Smooth muscle cell (in vitro differentiated cells): ENCODE measurements around the gene ALDH3B2. TPM values are rescaled to one million over a fixed set of nuclear protein-coding genes. Genes with fewer than 3 reads are reported as not detected.

ENCODE experiments used
- DNase-seq: peaks from one replicate; lab custom pipeline; 2025; ENCODE audit not compliant: unreplicated experiment; lab: John Stamatoyannopoulos, UW
- H2AFZ ChIP-seq: fragments of 200-600 bp; sonication (generic); 2 replicates; pipeline ENCODE4 v1.6.0; 2016; ENCODE audit warnings: antibody characterized with exemption, low read depth, mild to moderate bottlenecking
- H3F3A ChIP-seq: fragments of 200-600 bp; sonication (generic); 2 replicates; pipeline ENCODE4 v1.6.0; 2017; ENCODE audit warnings: antibody characterized with exemption, low read depth
- H3K27ac ChIP-seq: fragments of 200-600 bp; sonication (generic); 2 replicates; pipeline ENCODE4 v1.5.1; 2016; ENCODE audit warnings: low read depth, mild to moderate bottlenecking
- H3K27me3 ChIP-seq: fragments of 200-600 bp; sonication (generic); 2 replicates; pipeline ENCODE4 v1.6.1; 2016; ENCODE audit warnings: low read depth, mild to moderate bottlenecking
- H3K36me3 ChIP-seq: fragments of 200-600 bp; sonication (generic); 2 replicates; pipeline ENCODE4 v1.5.1; 2016; ENCODE audit warnings: low read depth
- H3K4me1 ChIP-seq: fragments of 200-600 bp; sonication (generic); 2 replicates; pipeline ENCODE4 v1.5.1; 2016; ENCODE audit warnings: low read depth
- H3K4me2 ChIP-seq: fragments of 200-600 bp; sonication (generic); 2 replicates; pipeline ENCODE4 v1.6.0; 2016; ENCODE audit warnings: mild to moderate bottlenecking
- H3K4me3 ChIP-seq: fragments of 200-600 bp; sonication (generic); 2 replicates; pipeline ENCODE4 v1.5.1; 2016; ENCODE audit warnings: mild to moderate bottlenecking
- H3K79me2 ChIP-seq: fragments of 200-600 bp; sonication (generic); 2 replicates; pipeline ENCODE4 v1.6.0; 2016; ENCODE audit warnings: low read depth, mild to moderate bottlenecking
- H3K9ac ChIP-seq: fragments of 200-600 bp; sonication (generic); 2 replicates; pipeline ENCODE4 v1.6.0; 2016; ENCODE audit warnings: low read depth
- H3K9me3 ChIP-seq: fragments of 200-600 bp; sonication (generic); replicated peaks from 2 replicates; pipeline ENCODE4 v1.5.1; 2016; ENCODE audit warnings: low read depth
- H4K20me1 ChIP-seq: fragments of 200-600 bp; sonication (generic); 2 replicates; pipeline ENCODE4 v1.6.0; 2016; ENCODE audit warnings: low read depth
- CTCF ChIP-seq: fragments of 200-600 bp; sonication (generic); IDR thresholded peaks from 2 replicates; pipeline ENCODE4 v1.5.1; 2017; ENCODE audit warnings: borderline replicate concordance, mild to moderate bottlenecking, antibody characterized with exemption; ENCODE audit not compliant: insufficient read depth, poor library complexity, severe bottlenecking
- WGBS: methylation state at CpG from one replicate; pipeline ENCODE4 v1.1.7; 2016; ENCODE audit warnings: low lambda C conversion rate; 5-methylcytosine and 5-hydroxymethylcytosine counted together
- polyA plus RNA-seq: library from polyadenylated mRNA; unstranded; fragments of >200 nt; fragmentation: Nextera tagmentation; extraction: Ambion mirVana; gene quantifications from 2 replicates; pipeline ENCODE4 v1.2.1, GENCODE V29; 2016
- total RNA-seq: library from RNA; depleted of rRNA; stranded (reverse); fragments of >200 nt; gene quantifications from 2 replicates; pipeline ENCODE4 v1.2.3, GENCODE V29; 2014

The ALDH3B2 gene
- total and polyA plus RNA-seq, 2 experiments from 2014 or later, result 0.77 to 5.0 TPM

- Histone ChIP-seq H4K20me1 (no peaks in the 10 kb centered on the region), H3K4me3 (no peak overlapping the region)
- WGBS, result 87% methylated on average over 10 of the region's 10 CpGs
Measured at GRCh38 chr11:67700141-67700540, 25.7 kb upstream of the ALDH3B2 start.

GRCh38 chr11:67699521-67699920 lies 25.1 kb upstream of the ALDH3B2 start:
- Histone ChIP-seq H3K4me3 (no peak overlapping the region), H3K27me3 (no peaks in the 10 kb centered on the region), H3K9ac (no peak overlapping the region), H4K20me1 (no peaks in the 10 kb centered on the region), H2AFZ (no peak overlapping the region), H3K4me1 (no peaks in the 10 kb centered on the region), H3K9me3 (no peaks in the 10 kb centered on the region), H3F3A (no peaks in the 10 kb centered on the region), H3K27ac (no peak overlapping the region), H3K4me2 (no peak overlapping the region), H3K36me3 (no peaks in the 10 kb centered on the region), H3K79me2 (no peaks in the 10 kb centered on the region)
- no peak for TF ChIP-seq CTCF
- no peak for DNase-seq
- WGBS, result 79% methylated on average over 10 of the region's 10 CpGs

More at GRCh38 chr11:67700141-67700540, 25.7 kb upstream of the ALDH3B2 start:
- Histone ChIP-seq H3K27me3 (no peaks in the 10 kb centered on the region), H3K9ac (no peak overlapping the region), H3K79me2 (no peaks in the 10 kb centered on the region), H3K27ac (no peak overlapping the region), H3F3A (no peaks in the 10 kb centered on the region), H3K4me1 (no peaks in the 10 kb centered on the region), H2AFZ (no peak overlapping the region), H3K36me3 (no peaks in the 10 kb centered on the region), H3K4me2 (no peak overlapping the region), H3K9me3 (no peaks in the 10 kb centered on the region)
- DNase-seq, result no peak
- no peak for TF ChIP-seq CTCF

GRCh38 chr11:67698247-67698646 lies 23.8 kb upstream of the ALDH3B2 start:
- DNase-seq, result no peak
- Histone ChIP-seq H3K4me3 (no peak overlapping the region), H3F3A (no peaks in the 10 kb centered on the region), H3K4me2 (no peak overlapping the region), H3K36me3 (no peaks in the 10 kb centered on the region), H3K4me1 (no peaks in the 10 kb centered on the region), H3K9me3 (no peaks in the 10 kb centered on the region), H3K27ac (no peak overlapping the region), H2AFZ (no peak overlapping the region), H3K9ac (no peak overlapping the region), H3K27me3 (no peaks in the 10 kb centered on the region), H4K20me1 (no peaks in the 10 kb centered on the region), H3K79me2 (no peaks in the 10 kb centered on the region)
- TF ChIP-seq CTCF, result no peak
- 91% methylated on average over 6 of the region's 6 CpGs for WGBS

- H2AFZ ChIP-seq, result no peak overlapping the region
- TF ChIP-seq CTCF, result no peak
Measured at GRCh38 chr11:67697846-67698245, 23.4 kb upstream of the ALDH3B2 start.

More at GRCh38 chr11:67697846-67698245, 23.4 kb upstream of the ALDH3B2 start:
- Histone ChIP-seq H4K20me1 (no peaks in the 10 kb centered on the region), H3K4me2 (no peak overlapping the region), H3K4me1 (no peaks in the 10 kb centered on the region), H3K36me3 (no peaks in the 10 kb centered on the region), H3K27ac (no peak overlapping the region), H3K4me3 (no peak overlapping the region), H3F3A (no peaks in the 10 kb centered on the region), H3K9ac (no peak overlapping the region), H3K79me2 (no peaks in the 10 kb centered on the region), H3K27me3 (no peaks in the 10 kb centered on the region), H3K9me3 (no peaks in the 10 kb centered on the region)
- WGBS, result 90% methylated on average over 4 of the region's 4 CpGs
- DNase-seq, result no peak
